Measurements from ENCODE around the gene TRIM40.

DNA sequence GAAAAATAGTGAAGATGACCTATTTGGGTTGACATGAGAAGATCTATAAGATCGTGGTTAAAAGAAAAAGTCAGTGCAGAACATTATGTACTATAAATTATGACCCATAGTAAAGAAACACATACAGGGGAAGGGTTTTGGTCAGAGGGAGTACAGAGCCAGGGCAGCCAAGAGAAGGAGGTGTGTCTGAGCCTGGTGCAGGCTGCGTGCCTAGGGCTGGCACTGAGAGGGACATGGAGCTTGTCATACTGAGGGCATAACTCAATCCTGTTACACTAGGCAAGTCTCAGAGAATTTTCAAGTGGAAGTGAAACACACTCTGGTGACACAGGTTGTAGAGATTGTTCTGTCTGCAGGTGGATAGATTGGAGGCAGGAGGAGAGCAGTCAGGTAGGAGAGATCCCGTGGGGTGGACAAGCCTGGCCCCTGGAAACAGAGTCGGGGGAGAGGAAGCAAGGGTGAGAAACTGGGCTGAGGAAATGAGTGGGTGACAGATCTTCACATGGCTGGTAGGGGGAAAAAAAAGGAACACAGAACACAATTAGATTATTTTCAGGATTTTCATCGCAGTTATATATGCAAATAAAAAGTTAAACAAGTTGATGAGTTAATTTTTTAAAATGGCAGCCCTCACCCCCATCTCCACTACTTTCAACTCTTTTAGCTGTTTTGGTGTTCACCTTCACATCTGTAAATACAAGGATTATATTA lies 41.8 kb upstream of the TRIM40 start:
- TF ChIP-seq CREB1 (IDR thresholded peaks at IDR 0.05; ENCODE audit: low read depth) (no peak), EP300 (IDR thresholded peaks at IDR 0.05; ENCODE audit: borderline replicate concordance) (no peak), YY1 (IDR thresholded peaks at IDR 0.05; ENCODE audit: low read depth) (no peak), NFIC (IDR thresholded peaks at IDR 0.05) (no peak), CEBPB (IDR thresholded peaks at IDR 0.05) (no peak), TAF1 (IDR thresholded peaks at IDR 0.05; ENCODE audit: low read depth) (no peak), EGR1 (IDR thresholded peaks at IDR 0.05) (no peak), REST (IDR thresholded peaks at IDR 0.05; ENCODE audit: low read depth) (no peak), TCF12 (IDR thresholded peaks at IDR 0.05; ENCODE audit: low read depth) (no peak), ZBTB7A (IDR thresholded peaks at IDR 0.05; ENCODE audit: low read depth) (no peak), TEAD4 (IDR thresholded peaks at IDR 0.05) (no peak), MAX (IDR thresholded peaks at IDR 0.05) (no peak)
